Naive thymus-derived CD4-positive, alpha-beta T cell (primary cell): ENCODE data around the gene CHI3L1. TPM values are rescaled to one million over a fixed set of nuclear protein-coding genes. Genes with fewer than 3 reads are reported as not detected.
A peak's percentile ranks its signal among the peaks of the same experiment; 100 is the strongest.

Source experiments
- ATAC-seq: fragments of 150-1000 bp; cut with Tn5 transposase; 2 replicates; pipeline ENCODE4 v1.10.0; 2021; ENCODE audit warnings: mild to moderate bottlenecking, moderate library complexity
- CTCF ChIA-PET: fragments of 350-600 bp; sonication (Branson Sonifier 250); formaldehyde crosslinking; loops from one replicate; lab custom pipeline; 2021; ENCODE audit warnings: antibody characterized with exemption; lab: Charles Lee
- POLR2A ChIA-PET: fragments of 350-600 bp; sonication (Branson Sonifier 250); formaldehyde crosslinking; loops from one replicate; lab custom pipeline; 2021; ENCODE audit warnings: antibody characterized with exemption, inconsistent platforms; lab: Charles Lee
- DNase-seq, 9 donors: peaks; one replicate each; pipeline versions ENCODE4 v3.0.0 to v3.0.0-alpha.2; 2020 to 2022; ENCODE audit warnings: mixed read lengths in 1 of 9
- H3K27ac ChIP-seq: one replicate; pipeline ENCODE4 v1.7.0; 2013; ENCODE audit warnings: mild to moderate bottlenecking, low read depth, low read length, moderate library complexity
- H3K27me3 ChIP-seq, 2 donors: one replicate each; pipeline ENCODE4 v1.7.0; 2013; ENCODE audit warnings: low read length in 2 of 2, mild to moderate bottlenecking in 2 of 2, moderate library complexity in 2 of 2; ENCODE audit not compliant: control insufficient read depth in 2 of 2, insufficient read depth in 2 of 2
- H3K36me3 ChIP-seq, 3 experiments: 1 replicate in 2 of 3; 2 replicates in 1 of 3; pipeline ENCODE4 v1.7.0; 2013; ENCODE audit warnings: low read length in 3 of 3, mild to moderate bottlenecking in 3 of 3, moderate library complexity in 1 of 3; ENCODE audit not compliant: insufficient read depth in 3 of 3, control insufficient read depth in 2 of 3
- H3K4me1 ChIP-seq, 2 donors: one replicate each; pipeline ENCODE4 v1.7.0; 2013; ENCODE audit warnings: low read length in 2 of 2, mild to moderate bottlenecking in 2 of 2, moderate library complexity in 1 of 2; ENCODE audit not compliant: control insufficient read depth in 2 of 2, insufficient read depth in 2 of 2
- H3K4me3 ChIP-seq: 2 replicates; pipeline ENCODE4 v1.7.0; 2013; ENCODE audit warnings: mild to moderate bottlenecking, low read length
- H3K9me3 ChIP-seq, 3 experiments: 1 replicate in 2 of 3; 2 replicates in 1 of 3; pipeline ENCODE4 v1.7.0; 2013; ENCODE audit warnings: low read length in 3 of 3; ENCODE audit not compliant: control insufficient read depth in 2 of 3
- H3K27ac Mint-ChIP-seq, 9 donors: one replicate each; pipeline ENCODE4 v1.8.0; 2020 to 2022; ENCODE audit warnings: mixed read lengths in 9 of 9, mild to moderate bottlenecking in 8 of 9, moderate library complexity in 5 of 9, inconsistent platforms in 2 of 9
- H3K27me3 Mint-ChIP-seq, 5 donors: one replicate each; pipeline ENCODE4 v1.8.0; 2021 to 2022; ENCODE audit warnings: mixed read lengths in 5 of 5, mild to moderate bottlenecking in 1 of 5
- H3K36me3 Mint-ChIP-seq, 5 donors: one replicate each; pipeline ENCODE4 v1.8.0; 2020 to 2022; ENCODE audit warnings: mixed read lengths in 5 of 5, mild to moderate bottlenecking in 3 of 5, inconsistent platforms in 1 of 5
- H3K4me1 Mint-ChIP-seq, 7 donors: one replicate each; pipeline ENCODE4 v1.8.0; 2020 to 2022; ENCODE audit warnings: mixed read lengths in 7 of 7, mild to moderate bottlenecking in 3 of 7, inconsistent platforms in 1 of 7
- H3K4me3 Mint-ChIP-seq, 10 donors: one replicate each; pipeline ENCODE4 v1.8.0; 2020 to 2022; ENCODE audit warnings: mild to moderate bottlenecking in 10 of 10, mixed read lengths in 10 of 10, moderate library complexity in 6 of 10, inconsistent platforms in 2 of 10
- H3K9me3 Mint-ChIP-seq, 11 donors: one replicate each; pipeline ENCODE4 v1.8.0; 2020 to 2022; ENCODE audit warnings: mixed read lengths in 11 of 11, mild to moderate bottlenecking in 4 of 11, inconsistent platforms in 1 of 11, moderate library complexity in 1 of 11
- intact Hi-C, 2 donors: fragments of 100-400 bp; cut with micrococcal nuclease; formaldehyde crosslinking; loops; one replicate each; pipeline ENCODE4 v1.15.1; 2023
- polyA plus RNA-seq, 2 donors: library from polyadenylated mRNA; unstranded; fragments of 300-500 nt; fragmentation: Illumina TruSeq; gene quantifications; one replicate each; pipeline ENCODE4 v1.2.3, GENCODE V29; 2021
- total RNA-seq, 6 experiments: library from RNA in 5 of 6; stranded (reverse) in 5 of 6; gene quantifications; 1 replicate in 5 of 6; 2 replicates in 1 of 6; pipeline ENCODE4 v1.2.3 and lab custom pipeline; 2021 to 2026

Gene CHI3L1
- total and polyA plus RNA-seq, 7 experiments from 2014 or later, result 0.32 to 1.3 TPM; not detected in 5

GRCh38 chr1:203185585-203185984 lies 919 bp downstream of the CHI3L1 start:
- intact Hi-C loops, result no loop called here
- H3K36me3 ChIP-seq, result no peaks in the 10 kb centered on the region
- no peaks in the 10 kb centered on the region for H3K9me3 Mint-ChIP-seq
- H3K4me1 Mint-ChIP-seq, result peaks cover 0 to 6% (median 0%) of the 10 kb centered on the region in 7 donors
- no peak overlapping the region for H3K27ac ChIP-seq
- H3K27me3 Mint-ChIP-seq, result peaks cover 0 to 18% (median 5%) of the 10 kb centered on the region in 5 donors
- H3K36me3 Mint-ChIP-seq, result no peaks in the 10 kb centered on the region
- no peak for ATAC-seq
- H3K4me3 ChIP-seq, result no peak overlapping the region
- no peaks in the 10 kb centered on the region for H3K9me3 ChIP-seq
- ChIA-PET POLR2A (no interaction called here), CTCF (no interaction called here)
- H3K4me1 ChIP-seq, result no peaks in the 10 kb centered on the region
- no peak overlapping the region for H3K27ac Mint-ChIP-seq
- DNase-seq, result no peak
- peak overlapping the region in 1 of 10 donors; percentile 8 for H3K4me3 Mint-ChIP-seq
- H3K27me3 ChIP-seq, result no peaks in the 10 kb centered on the region

- Histone ChIP-seq H3K36me3 (no peaks in the 10 kb centered on the region), H3K4me3 (no peak overlapping the region), H3K9me3 (no peaks in the 10 kb centered on the region), H3K27me3 (no peaks in the 10 kb centered on the region), H3K27ac (no peak overlapping the region), H3K4me1 (no peaks in the 10 kb centered on the region)
- intact Hi-C loops, result no loop called here
- Mint-ChIP-seq H3K36me3 (no peaks in the 10 kb centered on the region), H3K27me3 (peaks cover 0 to 18% (median 5%) of the 10 kb centered on the region in 5 donors), H3K4me3 (no peak overlapping the region), H3K4me1 (peaks cover 0 to 6% (median 0%) of the 10 kb centered on the region in 7 donors), H3K27ac (no peak overlapping the region), H3K9me3 (no peaks in the 10 kb centered on the region)
- CTCF ChIA-PET, result no interaction called here
- DNase-seq (no peak), ATAC-seq (no peak)
- POLR2A ChIA-PET, result no interaction called here
Observed at GRCh38 chr1:203185061-203185461, 1.4 kb downstream of the CHI3L1 start.

- POLR2A ChIA-PET, result no interaction called here
- Mint-ChIP-seq H3K4me3 (peak overlapping the region in 1 of 10 donors; percentile 25), H3K4me1 (peaks cover 0 to 6% (median 0%) of the 10 kb centered on the region in 7 donors), H3K27me3 (peaks cover 0 to 15% (median 5%) of the 10 kb centered on the region in 5 donors), H3K9me3 (no peaks in the 10 kb centered on the region), H3K36me3 (no peaks in the 10 kb centered on the region), H3K27ac (no peak overlapping the region)
- H3K4me3 ChIP-seq, result no peak overlapping the region
- no peak for DNase-seq
- H3K27ac ChIP-seq, result no peak overlapping the region
- no peak for ATAC-seq
- no peaks in the 10 kb centered on the region for H3K36me3 ChIP-seq
- H3K27me3 ChIP-seq, result no peaks in the 10 kb centered on the region
- CTCF ChIA-PET, result no interaction called here
- H3K9me3 ChIP-seq, result no peaks in the 10 kb centered on the region
- H3K4me1 ChIP-seq, result no peaks in the 10 kb centered on the region
- intact Hi-C loops, result no loop called here
Observed at GRCh38 chr1:203184467-203184866, 2.0 kb downstream of the CHI3L1 start.

- POLR2A ChIA-PET, result no interaction called here
Observed at GRCh38 chr1:203183828-203184227, 2.7 kb downstream of the CHI3L1 start.

GRCh38 chr1:203182387-203182953 lies 4.0 kb downstream of the CHI3L1 start:
- H3K36me3 Mint-ChIP-seq, result no peaks in the 10 kb centered on the region
- no peak for DNase-seq
- POLR2A ChIA-PET, result no interaction called here
- intact Hi-C loops, result no loop called here
- H3K27ac ChIP-seq, result no peak overlapping the region
- H3K4me1 Mint-ChIP-seq, result peaks cover 0 to 6% (median 0%) of the 10 kb centered on the region in 7 donors
- peaks cover 0 to 14% (median 0%) of the 10 kb centered on the region in 5 donors for H3K27me3 Mint-ChIP-seq
- H3K9me3 ChIP-seq, result no peaks in the 10 kb centered on the region
- no peak for ATAC-seq
- no peaks in the 10 kb centered on the region for H3K9me3 Mint-ChIP-seq
- no peaks in the 10 kb centered on the region for H3K27me3 ChIP-seq
- CTCF ChIA-PET, result no interaction called here
- no peaks in the 10 kb centered on the region for H3K36me3 ChIP-seq
- no peak overlapping the region for H3K4me3 Mint-ChIP-seq
- no peak overlapping the region for H3K4me3 ChIP-seq
- no peak overlapping the region for H3K27ac Mint-ChIP-seq
- no peaks in the 10 kb centered on the region for H3K4me1 ChIP-seq

More at GRCh38 chr1:203183828-203184227, 2.7 kb downstream of the CHI3L1 start:
- Histone ChIP-seq H3K36me3 (no peaks in the 10 kb centered on the region), H3K9me3 (no peaks in the 10 kb centered on the region), H3K4me3 (no peak overlapping the region), H3K27me3 (no peaks in the 10 kb centered on the region), H3K4me1 (no peaks in the 10 kb centered on the region), H3K27ac (no peak overlapping the region)
- DNase-seq, result no peak
- H3K9me3 Mint-ChIP-seq, result no peaks in the 10 kb centered on the region
- no peak overlapping the region for H3K27ac Mint-ChIP-seq
- no peaks in the 10 kb centered on the region for H3K36me3 Mint-ChIP-seq
- intact Hi-C loops, result no loop called here
- peaks cover 0 to 14% (median 5%) of the 10 kb centered on the region in 5 donors for H3K27me3 Mint-ChIP-seq
- no peak overlapping the region for H3K4me3 Mint-ChIP-seq
- no peak for ATAC-seq
- CTCF ChIA-PET, result interaction anchor here (0.7 kb wide), 1 partner anchor 732 kb away, joined by 3 read pairs; no protein-coding TSS in a partner anchor
- peaks cover 0 to 6% (median 0%) of the 10 kb centered on the region in 7 donors for H3K4me1 Mint-ChIP-seq

DNA sequence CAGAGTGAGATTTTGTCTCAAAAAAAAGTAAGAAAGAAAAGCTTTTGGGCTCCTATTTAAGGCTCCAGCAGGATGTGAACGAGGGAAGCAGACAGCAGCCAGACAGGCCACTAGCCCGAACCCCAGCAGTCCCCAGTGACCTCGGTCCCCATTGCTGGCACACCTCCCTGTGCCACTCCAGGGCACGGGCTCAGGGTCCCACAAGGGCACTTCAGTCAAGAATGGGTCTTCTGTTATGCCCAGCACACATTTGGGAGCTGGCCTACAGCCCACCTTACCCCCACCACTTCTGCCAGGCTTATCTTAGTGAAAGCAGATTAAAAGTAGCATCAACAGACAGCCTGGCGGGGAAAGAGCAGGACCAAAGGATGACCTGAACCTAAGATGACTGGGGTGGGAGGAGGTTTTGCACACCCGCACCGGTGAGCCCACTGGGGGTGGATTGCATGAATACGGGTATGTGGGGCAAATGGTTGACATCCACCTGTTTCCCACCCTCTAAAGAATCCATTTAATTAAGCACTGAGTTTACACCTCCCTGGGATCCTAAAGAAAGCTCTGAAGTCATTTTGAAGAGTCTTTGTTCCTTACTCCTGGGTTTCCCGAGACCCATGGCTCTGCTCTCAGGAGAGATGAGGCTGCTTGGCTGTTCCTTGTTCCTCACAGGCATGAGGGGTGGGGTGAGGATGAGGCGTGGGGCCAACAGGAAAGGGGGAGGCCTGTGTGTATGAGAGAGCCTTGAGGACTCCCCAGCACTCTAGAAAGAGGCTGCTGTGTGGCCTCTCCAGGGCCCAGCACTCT lies 4.7 kb downstream of the CHI3L1 start:
- Mint-ChIP-seq H3K27ac (no peak overlapping the region), H3K9me3 (no peaks in the 10 kb centered on the region), H3K36me3 (no peaks in the 10 kb centered on the region), H3K4me3 (no peak overlapping the region), H3K27me3 (peaks cover 0 to 14% (median 0%) of the 10 kb centered on the region in 5 donors), H3K4me1 (peaks cover 0 to 6% (median 0%) of the 10 kb centered on the region in 7 donors)
- H3K4me1 ChIP-seq, result no peaks in the 10 kb centered on the region
- no peak for DNase-seq
- no peaks in the 10 kb centered on the region for H3K27me3 ChIP-seq
- H3K36me3 ChIP-seq, result no peaks in the 10 kb centered on the region
- intact Hi-C loops, result no loop called here
- CTCF ChIA-PET, result interaction anchor here (0.9 kb wide), 1 partner anchor 70 kb away, joined by 3 read pairs; no protein-coding TSS in a partner anchor
- H3K27ac ChIP-seq, result no peak overlapping the region
- ATAC-seq, result no peak
- H3K4me3 ChIP-seq, result no peak overlapping the region
- POLR2A ChIA-PET, result no interaction called here
- H3K9me3 ChIP-seq, result no peaks in the 10 kb centered on the region
